Activated CD4-positive, alpha-beta memory T cell treated with anti-CD3 and anti-CD28 coated beads, Interleukin-2, amount 10 ng/mL, durations not matched to agents 7 days and 5 days (primary cell): Measurements from ENCODE around the gene PRCC. TPM values are rescaled to one million over a fixed set of nuclear protein-coding genes. Genes with fewer than 3 reads are reported as not detected.

Experiments used
- CTCF ChIA-PET: fragments of 350-600 bp; sonication (Branson Sonifier 250); formaldehyde crosslinking; loops from one replicate; lab custom pipeline; 2021; ENCODE audit warnings: antibody characterized with exemption, inconsistent platforms; lab: Charles Lee
- POLR2A ChIA-PET: fragments of 350-600 bp; sonication (Branson Sonifier 250); formaldehyde crosslinking; loops from one replicate; lab custom pipeline; 2021; ENCODE audit warnings: antibody characterized with exemption; lab: Charles Lee
- DNase-seq: peaks from one replicate; pipeline ENCODE4 v3.0.0-alpha.2; 2020
- H3K27ac Mint-ChIP-seq: one replicate; pipeline ENCODE4 v1.8.0; 2021; ENCODE audit warnings: mild to moderate bottlenecking, mixed read lengths
- H3K27me3 Mint-ChIP-seq: one replicate; pipeline ENCODE4 v1.8.0; 2021; ENCODE audit warnings: mixed read lengths
- H3K36me3 Mint-ChIP-seq: one replicate; pipeline ENCODE4 v1.8.0; 2021; ENCODE audit warnings: low read depth, mixed read lengths
- H3K4me1 Mint-ChIP-seq: one replicate; pipeline ENCODE4 v1.8.0; 2021; ENCODE audit warnings: mixed read lengths
- H3K4me3 Mint-ChIP-seq: one replicate; pipeline ENCODE4 v1.8.0; 2021; ENCODE audit warnings: mild to moderate bottlenecking, mixed read lengths
- H3K9me3 Mint-ChIP-seq: one replicate; pipeline ENCODE4 v1.8.0; 2021; ENCODE audit warnings: mixed read lengths
- total RNA-seq, 2 experiments: library from RNA; stranded (reverse); gene quantifications; one replicate each; pipeline ENCODE4 v1.2.3, GENCODE V29; 2021

Gene PRCC
- total RNA-seq, 2 experiments from 2014 or later, result 61.6 to 74.1 TPM

GRCh38 chr1:156767879-156768604, 707 bp downstream of the PRCC start:
- H3K27me3 Mint-ChIP-seq, result no peaks in the 10 kb centered on the region
- peaks cover 33% of the 10 kb centered on the region for H3K36me3 Mint-ChIP-seq
- H3K27ac Mint-ChIP-seq, result no peak overlapping the region
- POLR2A ChIA-PET, result interaction anchor here (0.9 to 6.1 kb wide), 16 partner anchors 9 to 260 kb away, joined by 3 to 75 read pairs (median 6); partner anchors contain the start of genes HDGF, ISG20L2, METTL25B and MRPL24
- H3K4me3 Mint-ChIP-seq, result no peak overlapping the region
- H3K9me3 Mint-ChIP-seq, result no peaks in the 10 kb centered on the region
- CTCF ChIA-PET, result interaction anchor here (1.0 to 13.6 kb wide), 10 partner anchors 10 to 267 kb away, joined by 3 to 121 read pairs (median 4); partner anchors contain the start of genes ISG20L2, METTL25B and NTRK1
- H3K4me1 Mint-ChIP-seq, result peaks cover 47% of the 10 kb centered on the region
- DNase-seq, result peak; percentile 42

GRCh38 chr1:156768610-156769295, 1.4 kb downstream of the PRCC start:
- Mint-ChIP-seq H3K27me3 (no peaks in the 10 kb centered on the region), H3K27ac (no peak overlapping the region), H3K9me3 (no peaks in the 10 kb centered on the region), H3K4me1 (peaks cover 54% of the 10 kb centered on the region), H3K36me3 (peaks cover 39% of the 10 kb centered on the region), H3K4me3 (no peak overlapping the region)
- ChIA-PET CTCF (interaction anchor here (1.0 to 13.6 kb wide), 5 partner anchors 9 to 108 kb away, joined by 3 to 121 read pairs (median 4); partner anchors contain the start of genes ISG20L2 and METTL25B), POLR2A (interaction anchor here (0.5 to 6.1 kb wide), 12 partner anchors 12 to 91 kb away, joined by 3 to 75 read pairs (median 5); partner anchors contain the start of genes HDGF, ISG20L2, METTL25B and MRPL24)
- DNase-seq, result no peak

- no peak overlapping the region for H3K27ac Mint-ChIP-seq
- H3K4me1 Mint-ChIP-seq, result peaks cover 62% of the 10 kb centered on the region
- DNase-seq, result no peak
- ChIA-PET POLR2A (interaction anchor here (0.6 to 1.9 kb wide), 5 partner anchors 9 to 46 kb away, joined by 3 to 7 read pairs (median 5); partner anchors contain the start of genes HDGF and ISG20L2), CTCF (interaction anchor here (0.8 to 13.6 kb wide), 3 partner anchors 37 to 87 kb away, joined by 3 to 121 read pairs (median 4); partner anchors contain the start of genes ISG20L2 and METTL25B)
- H3K4me3 Mint-ChIP-seq, result no peak overlapping the region
- H3K9me3 Mint-ChIP-seq, result no peaks in the 10 kb centered on the region
- H3K36me3 Mint-ChIP-seq, result peaks cover 50% of the 10 kb centered on the region
- H3K27me3 Mint-ChIP-seq, result no peaks in the 10 kb centered on the region
These were observed 4.9 kb downstream of the PRCC start for GRCh38 chr1:156772222-156772621.

- CTCF ChIA-PET, result interaction anchor here (0.6 to 13.6 kb wide), 4 partner anchors 17 to 87 kb away, joined by 3 to 121 read pairs (median 4); partner anchors contain the start of genes ISG20L2 and METTL25B
- H3K4me1 Mint-ChIP-seq, result peaks cover 67% of the 10 kb centered on the region
- H3K27me3 Mint-ChIP-seq, result no peaks in the 10 kb centered on the region
- POLR2A ChIA-PET, result interaction anchor here (0.6 to 1.9 kb wide), 5 partner anchors 9 to 47 kb away, joined by 3 to 7 read pairs (median 5); partner anchors contain the start of genes HDGF and ISG20L2
- H3K4me3 Mint-ChIP-seq, result no peak overlapping the region
- no peak overlapping the region for H3K27ac Mint-ChIP-seq
- peaks cover 55% of the 10 kb centered on the region for H3K36me3 Mint-ChIP-seq
- DNase-seq, result no peak
- no peaks in the 10 kb centered on the region for H3K9me3 Mint-ChIP-seq
These were observed 5.6 kb downstream of the PRCC start for GRCh38 chr1:156772728-156773497.

- Mint-ChIP-seq H3K9me3 (no peaks in the 10 kb centered on the region), H3K36me3 (peaks cover 55% of the 10 kb centered on the region), H3K4me1 (peaks cover 67% of the 10 kb centered on the region), H3K27ac (no peak overlapping the region), H3K4me3 (no peak overlapping the region), H3K27me3 (no peaks in the 10 kb centered on the region)
- ChIA-PET POLR2A (interaction anchor here (0.6 to 1.9 kb wide), 4 partner anchors 22 to 63 kb away, joined by 3 to 7 read pairs (median 4); partner anchors contain the start of genes HDGF and ISG20L2), CTCF (interaction anchor here (13.6 kb wide), 1 partner anchor 46 kb away, joined by 121 read pairs; the partner anchor contains the start of genes ISG20L2 and METTL25B)
- no peak for DNase-seq
These were observed 6.3 kb downstream of the PRCC start for GRCh38 chr1:156773607-156774006.

GRCh38 chr1:156775799-156776198, 8.5 kb downstream of the PRCC start:
- H3K27me3 Mint-ChIP-seq, result no peaks in the 10 kb centered on the region
- no peak overlapping the region for H3K27ac Mint-ChIP-seq
- peaks cover 50% of the 10 kb centered on the region for H3K4me1 Mint-ChIP-seq
- H3K36me3 Mint-ChIP-seq, result peaks cover 40% of the 10 kb centered on the region
- ChIA-PET POLR2A (interaction anchor here (0.6 to 1.3 kb wide), 2 partner anchors 26 to 89 kb away, joined by 4 read pairs; no protein-coding TSS in a partner anchor), CTCF (interaction anchor here (1.6 kb wide), 1 partner anchor 38 kb away, joined by 4 read pairs; no protein-coding TSS in a partner anchor)
- H3K4me3 Mint-ChIP-seq, result no peak overlapping the region
- DNase-seq, result no peak
- no peaks in the 10 kb centered on the region for H3K9me3 Mint-ChIP-seq

- Mint-ChIP-seq H3K4me1 (peaks cover 54% of the 10 kb centered on the region), H3K4me3 (no peak overlapping the region), H3K9me3 (no peaks in the 10 kb centered on the region), H3K36me3 (peaks cover 45% of the 10 kb centered on the region), H3K27ac (no peak overlapping the region), H3K27me3 (no peaks in the 10 kb centered on the region)
- DNase-seq, result no peak
- POLR2A ChIA-PET, result interaction anchor here (1.0 to 1.3 kb wide), 2 partner anchors 10 to 25 kb away, joined by 4 to 6 read pairs; partner anchors contain the start of gene PRCC
- CTCF ChIA-PET, result interaction anchor here (1.2 to 1.6 kb wide), 3 partner anchors 21 to 51 kb away, joined by 4 to 5 read pairs (median 5); no protein-coding TSS in a partner anchor
These were observed 9.6 kb downstream of the PRCC start for GRCh38 chr1:156776942-156777341.

GRCh38 chr1:156777573-156777972, 10.2 kb downstream of the PRCC start:
- Mint-ChIP-seq H3K4me3 (no peak overlapping the region), H3K27me3 (no peaks in the 10 kb centered on the region), H3K27ac (no peak overlapping the region), H3K4me1 (peaks cover 53% of the 10 kb centered on the region), H3K9me3 (no peaks in the 10 kb centered on the region), H3K36me3 (peaks cover 47% of the 10 kb centered on the region)
- CTCF ChIA-PET, result interaction anchor here (0.6 to 1.3 kb wide), 4 partner anchors 9 to 88 kb away, joined by 3 to 5 read pairs (median 4); no protein-coding TSS in a partner anchor
- POLR2A ChIA-PET, result interaction anchor here (1.0 kb wide), 1 partner anchor 11 kb away, joined by 3 read pairs; no protein-coding TSS in a partner anchor
- DNase-seq, result no peak

- H3K4me1 Mint-ChIP-seq, result peaks cover 32% of the 10 kb centered on the region
- no peak overlapping the region for H3K4me3 Mint-ChIP-seq
- ChIA-PET POLR2A (interaction anchor here (0.8 to 1.3 kb wide), 5 partner anchors 9 to 53 kb away, joined by 3 to 4 read pairs (median 4); partner anchors contain the start of genes HDGF, ISG20L2, METTL25B and SH2D2A), CTCF (interaction anchor here (1.0 to 2.0 kb wide), 6 partner anchors 12 to 109 kb away, joined by 3 to 9 read pairs (median 5); no protein-coding TSS in a partner anchor)
- no peaks in the 10 kb centered on the region for H3K27me3 Mint-ChIP-seq
- peaks cover 47% of the 10 kb centered on the region for H3K36me3 Mint-ChIP-seq
- H3K9me3 Mint-ChIP-seq, result no peaks in the 10 kb centered on the region
- DNase-seq, result no peak
- no peak overlapping the region for H3K27ac Mint-ChIP-seq
These were observed 14.4 kb downstream of the PRCC start for GRCh38 chr1:156781585-156782186.

GRCh38 chr1:156785458-156785857, 18.1 kb downstream of the PRCC start:
- POLR2A ChIA-PET, result interaction anchor here (0.6 to 1.1 kb wide), 2 partner anchors 9 to 86 kb away, joined by 3 to 4 read pairs; no protein-coding TSS in a partner anchor
- H3K27ac Mint-ChIP-seq, result no peak overlapping the region
- CTCF ChIA-PET, result interaction anchor here (1.0 to 1.7 kb wide), 5 partner anchors 15 to 96 kb away, joined by 3 to 8 read pairs (median 4); partner anchors contain the start of gene NTRK1

GRCh38 chr1:156786640-156787039, 19.3 kb downstream of the PRCC start:
- ChIA-PET CTCF (interaction anchor here (3.7 kb wide), 1 partner anchor 60 kb away, joined by 12 read pairs; no protein-coding TSS in a partner anchor), POLR2A (no interaction called here)
- Mint-ChIP-seq H3K9me3 (no peaks in the 10 kb centered on the region), H3K27ac (no peak overlapping the region), H3K27me3 (no peaks in the 10 kb centered on the region), H3K4me3 (no peak overlapping the region), H3K36me3 (peaks cover 60% of the 10 kb centered on the region), H3K4me1 (peaks cover 22% of the 10 kb centered on the region)
- no peak for DNase-seq

More at GRCh38 chr1:156785458-156785857, 18.1 kb downstream of the PRCC start:
- Mint-ChIP-seq H3K4me1 (peaks cover 29% of the 10 kb centered on the region), H3K4me3 (no peak overlapping the region), H3K27me3 (no peaks in the 10 kb centered on the region), H3K9me3 (no peaks in the 10 kb centered on the region), H3K36me3 (peaks cover 62% of the 10 kb centered on the region)
- DNase-seq, result no peak
